ENCODE measurements around the gene TFF2. TPM values are rescaled to one million over a fixed set of nuclear protein-coding genes. Genes with fewer than 3 reads are reported as not detected.
A peak's percentile ranks its signal among the peaks of the same experiment; 100 is the strongest.

TFF2 gene
- total RNA-seq, 1 experiment from 2014 or later = 1.2 TPM

- Histone ChIP-seq H3K36me3 (ENCODE audit: control insufficient read depth, insufficient read depth, low read length) (no peaks in the 10 kb centered on the region), H3K27me3 (replicated peaks; ENCODE audit: control insufficient read depth, insufficient read depth, low read length) (no peaks in the 10 kb centered on the region), H3K4me3 (ENCODE audit: low read depth, low read length) (no peak overlapping the region), H3K9me3 (no peaks in the 10 kb centered on the region), H3K4me1 (peaks cover 18% of the 10 kb centered on the region)
- intact Hi-C loops (cut with micrococcal nuclease; ENCODE audit: unreplicated experiment) = no loop called here
- ChIA-PET POLR2A (no interaction called here), CTCF (no interaction called here)
- TF ChIP-seq CTCF (IDR thresholded peaks at IDR 0.05; ENCODE audit: insufficient read depth in 1 of 2, low read depth in 1 of 2, low read length in 1 of 2, severe bottlenecking in 1 of 2, unreplicated experiment in 1 of 2) = no peak
- no peaks in the 10 kb centered on the region for H3K27me3 Mint-ChIP-seq (ENCODE audit: insufficient read depth, unreplicated experiment)
- peaks cover 4% of the 10 kb centered on the region for H3K36me3 Mint-ChIP-seq (ENCODE audit: insufficient read depth, unreplicated experiment)
- peaks cover 40% of the 10 kb centered on the region for H3K4me1 Mint-ChIP-seq (ENCODE audit: low read depth, unreplicated experiment)
- no peak overlapping the region for H3K27ac Mint-ChIP-seq (ENCODE audit: unreplicated experiment)
- peak in 1 of 2 experiments; percentile 51 for DNase-seq
- BruUV-seq (replicated peaks) = no TSS peak
- no peaks in the 10 kb centered on the region for H3K9me3 Mint-ChIP-seq (ENCODE audit: unreplicated experiment)
- no peak overlapping the region for H3K4me3 Mint-ChIP-seq (ENCODE audit: unreplicated experiment)
These were observed 38.6 kb upstream of the TFF2 start for GRCh38 chr21:42389449-42389835.

GRCh38 chr21:42388740-42389448, 38.1 kb upstream of the TFF2 start:
- Histone ChIP-seq H3K9me3 (no peaks in the 10 kb centered on the region), H3K4me1 (peaks cover 18% of the 10 kb centered on the region), H3K36me3 (ENCODE audit: control insufficient read depth, insufficient read depth, low read length) (no peaks in the 10 kb centered on the region), H3K4me3 (ENCODE audit: low read depth, low read length) (no peak overlapping the region), H3K27me3 (replicated peaks; ENCODE audit: control insufficient read depth, insufficient read depth, low read length) (no peaks in the 10 kb centered on the region)
- Mint-ChIP-seq H3K27ac (ENCODE audit: unreplicated experiment) (no peak overlapping the region), H3K9me3 (ENCODE audit: unreplicated experiment) (no peaks in the 10 kb centered on the region), H3K27me3 (ENCODE audit: insufficient read depth, unreplicated experiment) (no peaks in the 10 kb centered on the region), H3K36me3 (ENCODE audit: insufficient read depth, unreplicated experiment) (peaks cover 4% of the 10 kb centered on the region), H3K4me3 (ENCODE audit: unreplicated experiment) (no peak overlapping the region), H3K4me1 (ENCODE audit: low read depth, unreplicated experiment) (peaks cover 40% of the 10 kb centered on the region)
- no peak for TF ChIP-seq CTCF (IDR thresholded peaks at IDR 0.05; ENCODE audit: insufficient read depth in 1 of 2, low read depth in 1 of 2, low read length in 1 of 2, severe bottlenecking in 1 of 2, unreplicated experiment in 1 of 2)
- CTCF ChIA-PET = no interaction called here
- BruUV-seq (replicated peaks) = no TSS peak
- peak in 1 of 2 experiments; percentile 51 for DNase-seq
- POLR2A ChIA-PET = no interaction called here
- intact Hi-C loops (cut with micrococcal nuclease; ENCODE audit: unreplicated experiment) = no loop called here

- Histone ChIP-seq H3K9me3 (no peaks in the 10 kb centered on the region), H3K36me3 (ENCODE audit: control insufficient read depth, insufficient read depth, low read length) (no peaks in the 10 kb centered on the region), H3K27me3 (replicated peaks; ENCODE audit: control insufficient read depth, insufficient read depth, low read length) (no peaks in the 10 kb centered on the region), H3K4me1 (peaks cover 18% of the 10 kb centered on the region), H3K4me3 (ENCODE audit: low read depth, low read length) (no peak overlapping the region)
- ChIA-PET CTCF (no interaction called here), POLR2A (no interaction called here)
- Mint-ChIP-seq H3K27ac (ENCODE audit: unreplicated experiment) (no peak overlapping the region), H3K9me3 (ENCODE audit: unreplicated experiment) (no peaks in the 10 kb centered on the region), H3K4me3 (ENCODE audit: unreplicated experiment) (no peak overlapping the region), H3K36me3 (ENCODE audit: insufficient read depth, unreplicated experiment) (peaks cover 4% of the 10 kb centered on the region), H3K4me1 (ENCODE audit: low read depth, unreplicated experiment) (peaks cover 40% of the 10 kb centered on the region), H3K27me3 (ENCODE audit: insufficient read depth, unreplicated experiment) (no peaks in the 10 kb centered on the region)
- intact Hi-C loops (cut with micrococcal nuclease; ENCODE audit: unreplicated experiment) = no loop called here
- no TSS peak for BruUV-seq (replicated peaks)
- peak in 1 of 2 experiments; percentile 1 for DNase-seq
- TF ChIP-seq CTCF (IDR thresholded peaks at IDR 0.05; ENCODE audit: insufficient read depth in 1 of 2, low read depth in 1 of 2, low read length in 1 of 2, severe bottlenecking in 1 of 2, unreplicated experiment in 1 of 2) = no peak
These were observed 37.1 kb upstream of the TFF2 start for GRCh38 chr21:42387843-42388340.

All from Caco-2 (cell line).